Adrenal gland (tissue), 12 donors: Measurements from ENCODE around the gene PRKCE. TPM values are rescaled to one million over a fixed set of nuclear protein-coding genes. Genes with fewer than 3 reads are reported as not detected.

ENCODE experiments used
- DNase-seq, 7 donors: peaks; one replicate each; pipeline ENCODE4 v3.0.0-alpha.2; 2019 to 2020
- H3K27ac ChIP-seq, 5 donors: fragments of 200-600 bp; sonication (generic) in 4 of 5; 1 replicate in 3 of 5; 2 replicates in 2 of 5; pipeline versions ENCODE4 v1.5.1 to v1.8.0; 2016 to 2020; ENCODE audit warnings: mild to moderate bottlenecking in 1 of 5
- H3K27me3 ChIP-seq: fragments of 200-600 bp; 2 replicates; pipeline ENCODE4 v1.8.0; 2021
- H3K36me3 ChIP-seq, 2 donors: fragments of 200-600 bp; replicated peaks in 1 of 2; 1 replicate in 1 of 2; 2 replicates in 1 of 2; pipeline versions ENCODE4 v1.5.1 to v1.8.0; 2018 to 2022
- H3K4me1 ChIP-seq, 2 donors: fragments of 200-600 bp; replicated peaks in 1 of 2; 1 replicate in 1 of 2; 2 replicates in 1 of 2; pipeline versions ENCODE4 v1.5.1 to v1.8.0; 2018 to 2021
- H3K4me3 ChIP-seq, 4 donors: fragments of 200-600 bp; sonication (generic) in 3 of 4; one replicate each; pipeline ENCODE4 v1.5.1; 2016 to 2018
- H3K9me3 ChIP-seq, 3 donors: fragments of 200-600 bp; sonication (generic) in 1 of 3; replicated peaks in 1 of 3; 1 replicate in 2 of 3; 2 replicates in 1 of 3; pipeline versions ENCODE4 v1.5.1 to v1.8.0; 2016 to 2021
- POLR2A ChIP-seq, 2 donors: fragments of 450-650 bp; IDR thresholded peaks; one replicate each; pipeline ENCODE4 v1.6.1; 2017; ENCODE audit warnings: antibody characterized with exemption in 2 of 2, mild to moderate bottlenecking in 2 of 2, moderate library complexity in 1 of 2
- WGBS, 4 donors: extraction: QIAGEN DNeasy Blood & Tissue Kit in 2 of 4; methylation state at CpG; one replicate each; pipeline versions ENCODE4 v1.1.5 to v1.1.7; 2013 to 2017; 5-methylcytosine and 5-hydroxymethylcytosine counted together
- intact Hi-C, 2 donors: fragments of 100-400 bp; cut with DNase I; formaldehyde crosslinking; loops; one replicate each; pipeline versions ENCODE4 v1.14.1 to v1.15.0; 2022 to 2023
- polyA plus RNA-seq, 3 donors: library from polyadenylated mRNA; stranded (reverse); fragments of 200-250 nt in 2 of 3; fragments of 350-450 nt in 1 of 3; fragmentation: Illumina TruSeq in 1 of 3; extraction: RNeasy Lipid Tissue Mini Kit (QIAGEN cat#74804) in 1 of 3; gene quantifications; one replicate each; pipeline ENCODE4 v1.2.3, GENCODE V29; 2013 to 2014
- total RNA-seq, 9 donors: library from RNA; depleted of rRNA in 4 of 9; stranded (reverse); fragments of >200 nt in 4 of 9; fragments of 120-200 nt in 1 of 9; fragmentation: NEBNext Ultra II Directional in 1 of 9; extraction: Animal tissue kit (Norgen Biotek cat#: 25700) in 1 of 9; gene quantifications; one replicate each; pipeline versions ENCODE4 v1.1.0 to v1.2.4, GENCODE V29; 2013 to 2023
- TF ChIP-seq, protein P1 (sequence below), 6 experiments: fragments of 450-650 bp in 4 of 6; fragments of 200-600 bp in 2 of 6; sonication (generic) in 1 of 6; IDR thresholded peaks; 1 replicate in 5 of 6; 2 replicates in 1 of 6; pipeline versions ENCODE4 v1.5.1 to v1.8.0; 2016 to 2021; ENCODE audit warnings: antibody characterized with exemption in 6 of 6, mild to moderate bottlenecking in 2 of 6, moderate library complexity in 1 of 6
- donor health status: healthy with polysubstance abuse.
- donor health status: Bipolar disorder and iron deficiency.
- donor health status: DM: yes; HTN: yes; CAD: no.
- donor health status: DM: no; HTN: no; CAD: no.
- donor health status: DM: no; HTN: no; CAD: no.
- donor health status: DM: yes; HTN: yes; CAD: no.

The PRKCE gene
- total and polyA plus RNA-seq, 12 donors, result 1.9 to 19.2 (median 8.0) TPM

DNA sequence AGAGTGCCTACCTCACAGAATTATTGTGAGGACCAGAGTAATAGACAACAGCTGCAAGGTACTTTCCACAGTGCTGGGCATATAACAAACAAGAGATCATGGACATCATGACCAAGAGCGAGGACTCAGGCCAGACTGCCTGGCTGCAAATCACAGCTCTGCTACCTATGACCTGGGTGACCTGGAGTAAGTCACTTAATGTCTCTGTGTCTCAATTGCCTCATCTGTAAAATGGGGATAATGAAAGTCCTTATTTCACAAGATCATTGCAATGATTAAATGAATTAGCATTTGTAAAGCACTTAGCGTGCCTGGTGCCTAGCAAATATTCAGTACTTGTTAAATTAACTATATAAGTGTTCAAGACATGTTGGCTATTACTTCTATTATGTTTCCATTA, 59.7 kb downstream of the PRKCE start:
- TF ChIP-seq, protein P1, sequence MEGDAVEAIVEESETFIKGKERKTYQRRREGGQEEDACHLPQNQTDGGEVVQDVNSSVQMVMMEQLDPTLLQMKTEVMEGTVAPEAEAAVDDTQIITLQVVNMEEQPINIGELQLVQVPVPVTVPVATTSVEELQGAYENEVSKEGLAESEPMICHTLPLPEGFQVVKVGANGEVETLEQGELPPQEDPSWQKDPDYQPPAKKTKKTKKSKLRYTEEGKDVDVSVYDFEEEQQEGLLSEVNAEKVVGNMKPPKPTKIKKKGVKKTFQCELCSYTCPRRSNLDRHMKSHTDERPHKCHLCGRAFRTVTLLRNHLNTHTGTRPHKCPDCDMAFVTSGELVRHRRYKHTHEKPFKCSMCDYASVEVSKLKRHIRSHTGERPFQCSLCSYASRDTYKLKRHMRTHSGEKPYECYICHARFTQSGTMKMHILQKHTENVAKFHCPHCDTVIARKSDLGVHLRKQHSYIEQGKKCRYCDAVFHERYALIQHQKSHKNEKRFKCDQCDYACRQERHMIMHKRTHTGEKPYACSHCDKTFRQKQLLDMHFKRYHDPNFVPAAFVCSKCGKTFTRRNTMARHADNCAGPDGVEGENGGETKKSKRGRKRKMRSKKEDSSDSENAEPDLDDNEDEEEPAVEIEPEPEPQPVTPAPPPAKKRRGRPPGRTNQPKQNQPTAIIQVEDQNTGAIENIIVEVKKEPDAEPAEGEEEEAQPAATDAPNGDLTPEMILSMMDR (IDR thresholded peaks at IDR 0.05), result no peak
- no peak for TF ChIP-seq POLR2A (IDR thresholded peaks at IDR 0.05)
- H3K4me1 ChIP-seq, result peaks cover 0 to 27% of the 10 kb centered on the region in 2 donors
- intact Hi-C loops, result no loop called here
- 95 to 100% (median 98%) methylated on average over 2 of the region's 2 CpGs for WGBS, 4 donors
- H3K4me3 ChIP-seq, result no peak overlapping the region
- H3K27ac ChIP-seq, result no peak overlapping the region
- H3K9me3 ChIP-seq, result no peaks in the 10 kb centered on the region
- DNase-seq, result no peak
- H3K36me3 ChIP-seq, result no peaks in the 10 kb centered on the region
- no peaks in the 10 kb centered on the region for H3K27me3 ChIP-seq

DNA sequence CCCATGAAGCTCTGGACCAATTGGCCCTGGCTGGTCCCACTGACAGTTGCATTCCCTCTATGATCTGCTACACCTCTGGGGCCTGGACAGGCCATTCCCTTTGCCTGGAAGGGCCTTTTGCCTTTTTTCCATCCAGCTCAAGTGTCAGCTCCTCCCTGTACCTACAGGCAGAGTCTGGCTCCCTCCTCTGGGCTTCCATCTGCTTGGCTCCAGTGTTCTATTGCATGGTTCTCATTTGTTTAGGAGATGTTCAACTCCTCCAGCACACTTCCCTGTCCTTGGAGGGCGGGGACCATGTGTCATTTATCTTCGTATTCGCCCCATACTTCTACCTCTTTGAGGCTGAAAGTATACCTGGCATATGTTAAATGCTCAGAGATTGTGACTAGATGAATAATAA, 61.1 kb downstream of the PRKCE start:
- Histone ChIP-seq H3K36me3 (no peaks in the 10 kb centered on the region), H3K4me3 (no peak overlapping the region), H3K9me3 (no peaks in the 10 kb centered on the region), H3K4me1 (peaks cover 0 to 17% of the 10 kb centered on the region in 2 donors), H3K27me3 (no peaks in the 10 kb centered on the region), H3K27ac (no peak overlapping the region)
- DNase-seq, result no peak
- intact Hi-C loops, result no loop called here
- WGBS, 4 donors, result 89 to 100% (median 95%) methylated on average over 3 of the region's 3 CpGs
- TF ChIP-seq POLR2A (IDR thresholded peaks at IDR 0.05), result no peak
- TF ChIP-seq, protein P1 (IDR thresholded peaks at IDR 0.05), result no peak

DNA sequence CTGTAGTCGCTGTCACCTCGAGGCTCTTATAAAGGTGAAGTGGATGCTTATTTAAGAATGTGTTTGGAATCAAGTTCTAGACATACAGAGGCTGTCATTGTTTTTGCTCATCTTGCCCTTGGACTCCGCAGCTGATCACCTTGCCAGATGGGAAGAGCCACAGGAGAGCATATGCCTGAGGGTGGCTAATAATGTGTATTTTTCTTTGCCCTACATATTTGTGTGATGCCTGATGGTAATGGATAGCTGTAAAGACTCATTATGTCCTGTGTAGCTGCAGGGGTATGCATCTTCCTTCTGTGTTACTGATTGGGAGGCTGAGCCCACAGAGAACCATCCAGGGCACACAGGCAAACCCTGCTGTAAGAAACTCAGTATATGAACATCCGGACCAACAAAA, 61.7 kb downstream of the PRKCE start:
- no peak overlapping the region for H3K4me3 ChIP-seq
- DNase-seq, result no peak
- no peaks in the 10 kb centered on the region for H3K27me3 ChIP-seq
- H3K36me3 ChIP-seq, result no peaks in the 10 kb centered on the region
- no peaks in the 10 kb centered on the region for H3K9me3 ChIP-seq
- no peak for TF ChIP-seq POLR2A (IDR thresholded peaks at IDR 0.05)
- intact Hi-C loops, result no loop called here
- H3K4me1 ChIP-seq, result peaks cover 0 to 14% of the 10 kb centered on the region in 2 donors
- no peak overlapping the region for H3K27ac ChIP-seq
- WGBS, 4 donors, result 85 to 93% (median 92%) methylated on average over 4 of the region's 4 CpGs

DNA sequence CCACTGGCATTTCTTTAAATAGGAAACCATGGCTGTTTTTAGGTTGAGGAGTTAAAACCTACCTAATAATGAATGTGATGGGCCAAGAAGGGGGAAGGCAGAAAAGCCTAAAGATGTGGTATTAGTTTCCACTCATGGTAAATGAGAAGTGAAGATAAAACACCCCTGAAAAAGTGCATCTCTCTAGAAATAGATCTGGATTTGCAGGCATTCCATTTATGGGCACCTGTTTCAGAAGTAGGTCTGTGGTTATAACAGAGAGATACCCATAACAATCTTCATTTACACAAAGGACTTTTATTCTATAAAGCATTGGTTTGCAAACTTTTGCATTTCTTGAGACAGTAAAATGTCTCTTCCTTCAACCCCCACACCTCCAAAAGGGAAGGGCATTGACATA, 62.1 kb downstream of the PRKCE start:
- no peaks in the 10 kb centered on the region for H3K9me3 ChIP-seq
- peaks cover 0 to 14% of the 10 kb centered on the region in 2 donors for H3K4me1 ChIP-seq
- intact Hi-C loops, result no loop called here
- DNase-seq, result no peak
- no peak overlapping the region for H3K4me3 ChIP-seq
- TF ChIP-seq POLR2A (IDR thresholded peaks at IDR 0.05), result no peak
- TF ChIP-seq, protein P1 (IDR thresholded peaks at IDR 0.05), result no peak
- no peak overlapping the region for H3K27ac ChIP-seq
- H3K27me3 ChIP-seq, result no peaks in the 10 kb centered on the region
- H3K36me3 ChIP-seq, result no peaks in the 10 kb centered on the region

DNA sequence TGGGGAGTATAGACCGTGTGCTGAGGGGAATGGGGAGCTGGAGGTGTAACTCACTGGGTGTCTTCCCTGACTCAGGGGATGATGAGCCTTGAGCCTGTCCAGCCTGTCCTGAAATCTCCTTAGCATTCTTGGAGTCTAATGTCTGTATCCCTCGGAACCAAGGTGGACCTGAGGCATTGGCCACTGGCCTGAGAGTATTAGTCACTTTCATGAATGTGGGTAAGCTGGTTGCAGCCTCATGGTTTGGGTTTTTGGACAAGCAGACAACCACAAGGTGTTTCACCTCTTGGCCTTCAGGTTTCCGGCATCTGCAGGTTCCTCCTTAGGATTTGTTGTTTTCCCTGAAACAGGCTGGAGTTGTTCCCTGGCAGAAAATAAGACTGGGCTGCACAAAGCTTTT, 63.2 kb downstream of the PRKCE start:
- H3K9me3 ChIP-seq, result no peaks in the 10 kb centered on the region
- intact Hi-C loops, result no loop called here
- H3K4me3 ChIP-seq, result no peak overlapping the region
- H3K27ac ChIP-seq, result no peak overlapping the region
- no peaks in the 10 kb centered on the region for H3K36me3 ChIP-seq
- peaks cover 0 to 6% of the 10 kb centered on the region in 2 donors for H3K4me1 ChIP-seq
- 85 to 90% (median 88%) methylated on average over 3 of the region's 3 CpGs for WGBS, 4 donors
- no peaks in the 10 kb centered on the region for H3K27me3 ChIP-seq
- TF ChIP-seq, protein P1 (IDR thresholded peaks at IDR 0.05), result no peak
- no peak for TF ChIP-seq POLR2A (IDR thresholded peaks at IDR 0.05)
- DNase-seq, result no peak
